ENCODE measurements around the gene AK3. TPM values are rescaled to one million over a fixed set of nuclear protein-coding genes. Genes with fewer than 3 reads are reported as not detected.

The AK3 gene
- total RNA-seq (2014; rRNA removed) (42.2 and 79.2 TPM in 2 replicates), Bru-seq, nascent RNA (percentile 73 among the genes with signal in this experiment), BruChase-seq, experiment 1, labeled RNA remaining after a 6-hour chase (percentile 86 among the genes with signal in this experiment), BruChase-seq, experiment 2, labeled RNA remaining after a 2-hour chase (percentile 85 among the genes with signal in this experiment)
- long read RNA-seq, transcript AK3-202 (5 exons, 2,736 nt): major isoform, 64 of 105 reads
- long read RNA-seq, partial matches to known transcripts: 3 of 105 reads
- long read RNA-seq, other reads (novel, unspliced or antisense): 37 of 105 reads

DNA sequence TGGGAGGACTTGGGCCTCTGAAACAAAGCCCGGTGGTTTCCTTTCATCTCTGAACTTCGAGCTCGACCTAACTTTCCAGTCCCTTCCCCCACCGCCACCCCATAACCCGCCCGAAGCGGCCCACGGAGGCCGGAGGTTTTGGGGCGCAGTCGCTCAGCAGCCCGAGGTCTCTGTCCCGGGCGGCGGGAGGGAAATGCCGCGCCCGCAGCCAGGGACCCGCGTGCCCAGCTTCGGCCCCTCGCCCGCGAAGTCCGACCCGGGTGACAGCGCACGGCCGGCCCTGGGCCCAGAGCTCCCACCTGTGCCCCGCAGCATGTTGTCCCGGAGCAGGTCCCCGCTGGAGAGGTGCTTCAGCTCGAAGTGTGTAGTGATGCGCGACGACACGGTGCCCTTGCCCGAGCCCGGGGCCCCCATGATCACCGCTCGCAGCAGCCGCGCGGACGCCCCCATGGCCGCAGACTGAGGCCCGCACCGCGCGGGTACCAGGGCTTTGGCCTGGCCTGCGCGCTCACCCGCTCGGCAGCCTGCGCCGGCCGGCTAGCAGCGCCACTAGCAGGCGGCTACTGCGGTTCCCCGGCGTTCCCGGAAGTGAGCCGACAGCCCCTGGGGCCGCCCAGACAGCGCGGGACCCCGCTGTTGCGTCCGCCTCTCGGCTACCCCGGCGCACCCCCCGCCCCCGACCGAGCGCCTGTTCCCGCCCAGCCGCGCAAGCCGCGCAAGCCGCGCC, at the start of gene AK3:
TSS of gene AK3 (minus strand) at position 565 of the 727 bp plus-strand sequence. CDS start at position 450, 115 bp downstream.
- DNase-seq (peak; percentile 72), ATAC-seq (peak; percentile 87)
- peak within 1 kb of the TSS; percentile 56 for H3K27ac ChIP-seq (ENCODE audit: low read length)
- H3K9me3 ChIP-seq (ENCODE audit: low read length): no peaks in the 10 kb centered on the region
- peaks cover 49% of the 10 kb centered on the region for H3K79me2 ChIP-seq (ENCODE audit: low read length)
- no peaks in the 10 kb centered on the region for H3F3A ChIP-seq (ENCODE audit: low read length, unreplicated experiment)
- BruUV-seq (replicated peaks): no TSS peak
- H3K4me1 ChIP-seq (ENCODE audit: insufficient read depth, low read length): peaks cover 15% of the 10 kb centered on the region; the same call in 1 of the 2 replicates
- H3K9me2 ChIP-seq (replicated peaks; ENCODE audit: low read length): no peaks in the 10 kb centered on the region
- peak within 1 kb of the TSS; percentile 96 for H3K4me3 ChIP-seq (ENCODE audit: low read length)
- TF ChIP-seq, protein P1, sequence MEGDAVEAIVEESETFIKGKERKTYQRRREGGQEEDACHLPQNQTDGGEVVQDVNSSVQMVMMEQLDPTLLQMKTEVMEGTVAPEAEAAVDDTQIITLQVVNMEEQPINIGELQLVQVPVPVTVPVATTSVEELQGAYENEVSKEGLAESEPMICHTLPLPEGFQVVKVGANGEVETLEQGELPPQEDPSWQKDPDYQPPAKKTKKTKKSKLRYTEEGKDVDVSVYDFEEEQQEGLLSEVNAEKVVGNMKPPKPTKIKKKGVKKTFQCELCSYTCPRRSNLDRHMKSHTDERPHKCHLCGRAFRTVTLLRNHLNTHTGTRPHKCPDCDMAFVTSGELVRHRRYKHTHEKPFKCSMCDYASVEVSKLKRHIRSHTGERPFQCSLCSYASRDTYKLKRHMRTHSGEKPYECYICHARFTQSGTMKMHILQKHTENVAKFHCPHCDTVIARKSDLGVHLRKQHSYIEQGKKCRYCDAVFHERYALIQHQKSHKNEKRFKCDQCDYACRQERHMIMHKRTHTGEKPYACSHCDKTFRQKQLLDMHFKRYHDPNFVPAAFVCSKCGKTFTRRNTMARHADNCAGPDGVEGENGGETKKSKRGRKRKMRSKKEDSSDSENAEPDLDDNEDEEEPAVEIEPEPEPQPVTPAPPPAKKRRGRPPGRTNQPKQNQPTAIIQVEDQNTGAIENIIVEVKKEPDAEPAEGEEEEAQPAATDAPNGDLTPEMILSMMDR (conservative IDR thresholded peaks at IDR 0.05; ENCODE audit: low read depth, low read length): no peak
- TF ChIP-seq EZH2 (IDR thresholded peaks at IDR 0.05; ENCODE audit: low read length, unreplicated experiment) (no peak), EZH2phosphoT487 (IDR thresholded peaks at IDR 0.05; ENCODE audit: borderline replicate concordance, low read length) (no peak)
- H3K36me3 ChIP-seq (ENCODE audit: low read depth, low read length): no peaks in the 10 kb centered on the region
- H3K9ac ChIP-seq (ENCODE audit: low read length): peak within 1 kb of the TSS; percentile 86
- intact Hi-C loops (cut with micrococcal nuclease): loop anchor here (2.0 to 5.0 kb wide), 2 partner anchors 62 to 78 kb away; partner anchors contain the start of genes CDC37L1 and PLPP6
- H4K20me1 ChIP-seq (ENCODE audit: low read length): no peaks in the 10 kb centered on the region
- ChIA-PET POLR2A (ENCODE audit: unreplicated experiment) (interaction anchor here (0.7 kb wide), 1 partner anchor 1139 kb away, joined by 3 read pairs; no protein-coding TSS in a partner anchor), CTCF (no interaction called here)
- H3K4me2 ChIP-seq (ENCODE audit: low read length): peak within 1 kb of the TSS; percentile 99
- H3K27me3 ChIP-seq (ENCODE audit: low read length): no peaks in the 10 kb centered on the region
- peak within 1 kb of the TSS; percentile 92 for H2AFZ ChIP-seq (ENCODE audit: low read length)

DNA sequence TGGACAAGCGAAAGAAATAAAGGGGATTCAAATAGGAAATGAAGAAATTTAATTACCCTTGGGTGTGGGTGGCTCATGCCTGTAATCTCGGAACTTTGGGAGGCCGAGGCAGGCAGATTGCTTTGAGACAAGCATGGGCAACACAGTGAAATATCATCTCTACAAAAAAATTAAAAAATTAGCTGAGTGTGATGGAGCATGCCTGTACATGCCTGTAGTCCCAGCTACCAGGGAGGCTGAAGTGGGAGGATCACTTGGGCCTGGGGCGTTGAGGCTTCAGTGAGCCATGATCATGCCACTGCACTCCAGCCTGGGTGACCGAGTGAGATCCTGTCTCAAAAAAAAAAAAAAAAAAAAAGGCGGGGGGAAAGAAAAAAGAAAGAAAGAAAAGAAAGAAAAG, 47.7 kb upstream of the AK3 start:
- no peak for DNase-seq
- POLR2A ChIA-PET (ENCODE audit: unreplicated experiment): no interaction called here

More for the DNA sequence above, 47.7 kb upstream of the AK3 start:
- Histone ChIP-seq H3K4me1 (ENCODE audit: insufficient read depth, low read length) (no peaks in the 10 kb centered on the region), H3K4me2 (ENCODE audit: low read length) (no peak overlapping the region), H3K9ac (ENCODE audit: low read length) (no peak overlapping the region), H3K4me3 (ENCODE audit: low read length) (no peak overlapping the region), H3K79me2 (ENCODE audit: low read length) (peaks cover 10% of the 10 kb centered on the region), H3K27ac (ENCODE audit: low read length) (no peak overlapping the region), H3F3A (ENCODE audit: low read length, unreplicated experiment) (no peaks in the 10 kb centered on the region), H3K27me3 (ENCODE audit: low read length) (no peaks in the 10 kb centered on the region), H3K9me2 (replicated peaks; ENCODE audit: low read length) (no peaks in the 10 kb centered on the region), H3K9me3 (ENCODE audit: low read length) (no peaks in the 10 kb centered on the region), H2AFZ (ENCODE audit: low read length) (no peak overlapping the region), H4K20me1 (ENCODE audit: low read length) (peaks cover 4% of the 10 kb centered on the region), H3K36me3 (ENCODE audit: low read depth, low read length) (no peaks in the 10 kb centered on the region)
- TF ChIP-seq EZH2phosphoT487 (IDR thresholded peaks at IDR 0.05; ENCODE audit: borderline replicate concordance, low read length): no peak
- TF ChIP-seq, protein P1 (conservative IDR thresholded peaks at IDR 0.05; ENCODE audit: low read depth, low read length): no peak
- ATAC-seq: no peak
- CTCF ChIA-PET: no interaction called here
- intact Hi-C loops (cut with micrococcal nuclease): no loop called here
- no TSS peak for BruUV-seq (replicated peaks)
